CD4-positive, alpha-beta T cell (primary cell): Measurements from ENCODE around the gene ABCC5. TPM values are rescaled to one million over a fixed set of nuclear protein-coding genes. Genes with fewer than 3 reads are reported as not detected.

Experiments used
- ATAC-seq: fragments of 200-7000 bp; cut with Tn5 transposase; one replicate; pipeline ENCODE4 v1.10.0; 2022; ENCODE audit warnings: mild to moderate bottlenecking; ENCODE audit not compliant: poor library complexity
- CTCF ChIA-PET: fragments of 350-600 bp; sonication (Branson Sonifier 250); formaldehyde crosslinking; loops from one replicate; lab custom pipeline; 2021; ENCODE audit warnings: antibody characterized with exemption, inconsistent platforms; lab: Charles Lee
- POLR2A ChIA-PET: fragments of 350-600 bp; sonication (Branson Sonifier 250); formaldehyde crosslinking; loops from one replicate; lab custom pipeline; 2021; ENCODE audit warnings: antibody characterized with exemption, inconsistent platforms; lab: Charles Lee
- DNase-seq, 14 experiments: peaks; one replicate each; pipeline ENCODE4 v3.0.0-alpha.2; 2013 to 2020; ENCODE audit warnings: mixed read lengths in 2 of 14
- H3K27ac ChIP-seq, 2 donors: one replicate each; pipeline versions ENCODE4 v1.5.1 to v1.7.0; 2013; ENCODE audit warnings: low read length in 2 of 2, low read depth in 1 of 2, mild to moderate bottlenecking in 1 of 2
- H3K27me3 ChIP-seq, 2 experiments: 1 replicate in 1 of 2; 2 replicates in 1 of 2; pipeline versions ENCODE4 v1.6.1 to v1.7.0; 2013; ENCODE audit warnings: low read length in 2 of 2, control low read depth in 1 of 2, mild to moderate bottlenecking in 1 of 2, moderate library complexity in 1 of 2; ENCODE audit not compliant: insufficient read depth in 2 of 2, control insufficient read depth in 1 of 2
- H3K36me3 ChIP-seq: one replicate; pipeline ENCODE4 v1.6.1; 2013; ENCODE audit warnings: low read length, control low read depth; ENCODE audit not compliant: insufficient read depth
- H3K4me1 ChIP-seq: one replicate; pipeline ENCODE4 v1.6.1; 2013; ENCODE audit warnings: low read length, control low read depth; ENCODE audit not compliant: insufficient read depth
- H3K4me3 ChIP-seq: one replicate; pipeline ENCODE4 v1.5.1; 2013; ENCODE audit warnings: mild to moderate bottlenecking, low read length, moderate library complexity
- H3K9me3 ChIP-seq, 2 experiments: 1 replicate in 1 of 2; 2 replicates in 1 of 2; pipeline versions ENCODE4 v1.6.1 to v1.7.0; 2013; ENCODE audit warnings: low read length in 2 of 2, mild to moderate bottlenecking in 2 of 2, control low read depth in 1 of 2, moderate library complexity in 1 of 2; ENCODE audit not compliant: control insufficient read depth in 1 of 2, insufficient read depth in 1 of 2
- H3K27ac Mint-ChIP-seq: one replicate; pipeline ENCODE4 v1.8.0; 2020; ENCODE audit warnings: mixed read lengths
- H3K27me3 Mint-ChIP-seq: one replicate; pipeline ENCODE4 v1.8.0; 2021; ENCODE audit warnings: mixed read lengths
- H3K36me3 Mint-ChIP-seq: one replicate; pipeline ENCODE4 v1.8.0; 2021; ENCODE audit warnings: low read depth, mixed read lengths
- H3K4me1 Mint-ChIP-seq: one replicate; pipeline ENCODE4 v1.8.0; 2021; ENCODE audit warnings: low read depth, mixed read lengths
- H3K4me3 Mint-ChIP-seq: one replicate; pipeline ENCODE4 v1.8.0; 2020; ENCODE audit warnings: mild to moderate bottlenecking, mixed read lengths
- H3K9me3 Mint-ChIP-seq: one replicate; pipeline ENCODE4 v1.8.0; 2020; ENCODE audit warnings: mixed read lengths
- intact Hi-C, 2 experiments: fragments of 100-400 bp; cut with DNase I in 1 of 2; cut with micrococcal nuclease in 1 of 2; formaldehyde crosslinking; loops; one replicate each; pipeline versions ENCODE4 v1.15.1 to v1.9.0; 2023 to 2025; cut with DNase I, micrococcal nuclease
- microRNA-seq: library from miRNA; unstranded; fragments of <30 nt; microRNA quantifications from one replicate; pipeline ENCODE4 v1.2.0, GENCODE V29; 2021; ENCODE audit warnings: borderline microRNAs expressed, borderline replicate concordance
- total RNA-seq, 174 experiments: library from RNA in 2 of 174; stranded (reverse) in 2 of 174; gene quantifications; one replicate each; pipeline ENCODE4 v1.2.3 and lab custom pipeline; 2021 to 2026
- TF ChIP-seq, protein P1 (sequence below): fragments of 200-600 bp; IDR thresholded peaks from one replicate; pipeline ENCODE4 v1.8.0; 2022; ENCODE audit warnings: antibody characterized with exemption, mild to moderate bottlenecking

The ABCC5 gene
- total RNA-seq, 2 experiments from 2014 or later: 10.8 to 11.4 TPM

DNA sequence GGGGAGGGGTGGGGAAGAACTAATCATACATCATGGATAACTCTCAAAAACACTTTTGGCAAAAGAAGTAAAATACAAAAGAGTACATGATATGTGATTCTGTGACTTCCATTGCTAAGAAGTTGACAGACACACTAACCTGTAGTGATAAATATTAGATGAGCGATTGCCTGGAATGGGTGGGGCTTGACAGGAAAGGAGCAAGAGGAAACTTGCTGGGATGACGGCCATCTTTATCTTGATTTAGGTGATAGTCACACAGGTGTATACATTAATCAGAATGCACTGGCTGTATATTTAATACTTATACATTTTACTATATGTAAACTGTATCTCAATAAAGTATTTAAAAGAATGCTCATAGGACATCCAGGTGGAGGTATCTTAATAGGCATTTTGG is 146.1 kb downstream of the ABCC5 start:
- H3K36me3 ChIP-seq: peaks cover 15% of the 10 kb centered on the region
- peaks cover 42% of the 10 kb centered on the region for H3K4me1 Mint-ChIP-seq
- no peak overlapping the region for H3K27ac Mint-ChIP-seq
- intact Hi-C loops: no loop called here
- H3K4me3 Mint-ChIP-seq: no peak overlapping the region
- ATAC-seq (no peak), DNase-seq (no peak)
- POLR2A ChIA-PET: no interaction called here
- no peaks in the 10 kb centered on the region for H3K4me1 ChIP-seq
- peaks cover 30% of the 10 kb centered on the region for H3K36me3 Mint-ChIP-seq
- no peaks in the 10 kb centered on the region for H3K9me3 Mint-ChIP-seq
- CTCF ChIA-PET: no interaction called here
- H3K27ac ChIP-seq: no peak overlapping the region
- H3K27me3 ChIP-seq: no peaks in the 10 kb centered on the region
- TF ChIP-seq, protein P1, sequence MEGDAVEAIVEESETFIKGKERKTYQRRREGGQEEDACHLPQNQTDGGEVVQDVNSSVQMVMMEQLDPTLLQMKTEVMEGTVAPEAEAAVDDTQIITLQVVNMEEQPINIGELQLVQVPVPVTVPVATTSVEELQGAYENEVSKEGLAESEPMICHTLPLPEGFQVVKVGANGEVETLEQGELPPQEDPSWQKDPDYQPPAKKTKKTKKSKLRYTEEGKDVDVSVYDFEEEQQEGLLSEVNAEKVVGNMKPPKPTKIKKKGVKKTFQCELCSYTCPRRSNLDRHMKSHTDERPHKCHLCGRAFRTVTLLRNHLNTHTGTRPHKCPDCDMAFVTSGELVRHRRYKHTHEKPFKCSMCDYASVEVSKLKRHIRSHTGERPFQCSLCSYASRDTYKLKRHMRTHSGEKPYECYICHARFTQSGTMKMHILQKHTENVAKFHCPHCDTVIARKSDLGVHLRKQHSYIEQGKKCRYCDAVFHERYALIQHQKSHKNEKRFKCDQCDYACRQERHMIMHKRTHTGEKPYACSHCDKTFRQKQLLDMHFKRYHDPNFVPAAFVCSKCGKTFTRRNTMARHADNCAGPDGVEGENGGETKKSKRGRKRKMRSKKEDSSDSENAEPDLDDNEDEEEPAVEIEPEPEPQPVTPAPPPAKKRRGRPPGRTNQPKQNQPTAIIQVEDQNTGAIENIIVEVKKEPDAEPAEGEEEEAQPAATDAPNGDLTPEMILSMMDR: no peak
- H3K27me3 Mint-ChIP-seq: no peaks in the 10 kb centered on the region
- no peaks in the 10 kb centered on the region for H3K9me3 ChIP-seq
- H3K4me3 ChIP-seq: no peak overlapping the region

DNA sequence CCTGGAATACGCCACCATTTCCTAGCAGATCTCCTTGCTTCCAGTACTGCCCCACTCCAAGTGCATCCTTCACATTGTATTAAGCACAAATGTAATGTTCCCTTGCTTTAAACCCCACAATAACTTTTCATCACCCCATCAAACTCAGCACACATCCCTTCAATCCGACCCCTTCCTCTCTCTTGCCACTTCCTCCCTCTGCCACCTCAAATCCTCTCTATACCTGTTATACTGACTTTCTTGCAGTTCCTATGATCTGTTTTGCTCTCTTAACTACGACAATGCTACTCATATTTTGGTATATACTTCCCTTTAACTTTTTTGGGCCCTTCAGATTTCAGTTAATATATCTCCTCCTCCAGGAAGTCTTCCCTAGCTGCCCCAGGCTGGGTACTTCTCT is 147.1 kb downstream of the ABCC5 start:
- Histone ChIP-seq H3K9me3 (no peaks in the 10 kb centered on the region), H3K27me3 (no peaks in the 10 kb centered on the region), H3K36me3 (peaks cover 23% of the 10 kb centered on the region), H3K4me3 (no peak overlapping the region), H3K4me1 (no peaks in the 10 kb centered on the region), H3K27ac (no peak overlapping the region)
- Mint-ChIP-seq H3K27me3 (no peaks in the 10 kb centered on the region), H3K9me3 (no peaks in the 10 kb centered on the region), H3K4me1 (peaks cover 38% of the 10 kb centered on the region), H3K4me3 (no peak overlapping the region), H3K36me3 (peaks cover 35% of the 10 kb centered on the region), H3K27ac (peak overlapping the region; percentile 1)
- DNase-seq (peak in 1 of 14 experiments; percentile 9), ATAC-seq (peak; percentile 65)
- intact Hi-C loops: no loop called here
- POLR2A ChIA-PET: interaction anchor here (1.0 kb wide), 1 partner anchor 14 kb away, joined by 4 read pairs; the partner anchor contains the start of gene PARL
- TF ChIP-seq, protein P1: no peak
- CTCF ChIA-PET: no interaction called here

Small RNA genes lying within 50 kb of the gene (microRNA-seq; reads per million reads assigned to microRNA genes)
- gene MIR4448: not detected

Other genes starting within 250 kb of the ABCC5 start
- 1 to 10 TPM; 1.1 to 1.6 TPM for gene MAP6D1, start 192.3 kb downstream of the ABCC5 start, total RNA-seq
- 10 to 100 TPM; 36.9 to 40.0 TPM for gene PARL, start 133.0 kb downstream of the ABCC5 start, total RNA-seq
- gene HTR3D, start 13.9 kb upstream of the ABCC5 start, total RNA-seq: not detected
- gene HTR3C, start 35.2 kb upstream of the ABCC5 start, total RNA-seq: not detected
- not detected for gene HTR3E, start 79.2 kb upstream of the ABCC5 start, total RNA-seq
- gene EIF2B5, start 117.5 kb upstream of the ABCC5 start, total RNA-seq: 10 to 100 TPM; 53.6 TPM
- gene DVL3, start 137.5 kb upstream of the ABCC5 start, total RNA-seq: 10 to 100 TPM; 30.0 to 31.7 TPM
- gene AP2M1, start 157.0 kb upstream of the ABCC5 start, total RNA-seq: 100 to 1,000 TPM; 123 to 136 TPM
- gene ABCF3, start 168.3 kb upstream of the ABCC5 start, total RNA-seq: 100 to 1,000 TPM; 163 to 166 TPM
- gene VWA5B2, start 211.7 kb upstream of the ABCC5 start, total RNA-seq: not detected
- gene ALG3, start 231.1 kb upstream of the ABCC5 start, total RNA-seq: 10 to 100 TPM; 12.0 to 13.5 TPM
- not detected for gene EEF1AKMT4, start 231.8 kb upstream of the ABCC5 start, total RNA-seq
- not detected for gene CAMK2N2, start 243.7 kb upstream of the ABCC5 start, total RNA-seq